HCT116 (cell line): ENCODE data around the gene F2RL3. TPM values are rescaled to one million over a fixed set of nuclear protein-coding genes. Genes with fewer than 3 reads are reported as not detected.

Experiments used
- ATAC-seq: fragments of 200-7000 bp; cut with Tn5 transposase; 2 replicates; pipeline ENCODE4 v1.9.1; 2020; ENCODE audit warnings: mild to moderate bottlenecking, moderate library complexity
- BruUV-seq: library from RNA; stranded (reverse); fragments of 400-500 nt; replicated peaks from 2 replicates; lab custom pipeline; 2021; lab: Mats Ljungman, UMichigan
- CTCF ChIA-PET: fragments of 300-600 bp; sonication (Branson Sonifier 250); formaldehyde crosslinking; loops from one replicate; lab custom pipeline; 2021; ENCODE audit warnings: antibody characterized with exemption; lab: Charles Lee
- POLR2A ChIA-PET: fragments of 300-600, 350-600 bp; sonication (Branson Sonifier 250); formaldehyde crosslinking; loops from one replicate; lab custom pipeline; 2021; ENCODE audit warnings: antibody characterized with exemption; lab: Charles Lee
- RAD21 ChIA-PET, 2 experiments: fragments of 300-600 bp; sonication (Branson Sonifier 250); formaldehyde crosslinking; loops; one replicate each; lab custom pipeline; 2023; ENCODE audit warnings: low total read pairs in 2 of 2; ENCODE audit not compliant: uncharacterized antibody in 2 of 2, unreplicated experiment in 2 of 2, low non-redundant PET in 1 of 2; lab: Charles Lee
- DNase-seq: peaks from one replicate; pipeline ENCODE4 v3.0.0-alpha.2; 2010; ENCODE audit warnings: low read depth, low spot score
- H2AFZ ChIP-seq: fragments of 200-600 bp; shearing (Covaris generic), sonication (generic); 2 replicates; pipeline ENCODE4 v1.6.1; 2017; ENCODE audit warnings: low read depth, mixed run types, mixed read lengths, antibody characterized with exemption, low read length; ENCODE audit not compliant: poor library complexity, severe bottlenecking
- H3K27ac ChIP-seq: 2 replicates; pipeline ENCODE4 v1.5.1; 2012; ENCODE audit warnings: low read depth, low read length
- H3K27me3 ChIP-seq: fragments of 200-600 bp; sonication (generic); 2 replicates; pipeline ENCODE4 v1.6.1; 2016; ENCODE audit warnings: mixed run types, low read length, mixed read lengths; ENCODE audit not compliant: insufficient read depth
- H3K36me3 ChIP-seq, 2 experiments: fragments of 200-500 bp in 1 of 2; fragments of 200-600 bp in 1 of 2; sonication (Bioruptor generic) in 1 of 2; sonication (generic) in 1 of 2; 2 replicates each; pipeline versions ENCODE4 v1.5.1 to v1.6.1; 2014 to 2016; ENCODE audit warnings: low read length in 2 of 2, inconsistent platforms in 1 of 2, mixed read lengths in 1 of 2, mixed run types in 1 of 2; ENCODE audit not compliant: insufficient read depth in 2 of 2, control insufficient read depth in 1 of 2
- H3K4me1 ChIP-seq, 2 experiments: fragments of 200-600 bp in 1 of 2; sonication (generic) in 1 of 2; 2 replicates each; pipeline versions ENCODE4 v1.5.1 to v1.6.1; 2012 to 2017; ENCODE audit warnings: low read length in 2 of 2, inconsistent platforms in 1 of 2, mild to moderate bottlenecking in 1 of 2, mixed read lengths in 1 of 2, mixed run types in 1 of 2, moderate library complexity in 1 of 2; ENCODE audit not compliant: insufficient read depth in 2 of 2, control insufficient read depth in 1 of 2
- H3K4me2 ChIP-seq: fragments of 200-600 bp; sonication (generic); 2 replicates; pipeline ENCODE4 v1.6.1; 2017; ENCODE audit warnings: mixed run types, low read length, mixed read lengths
- H3K4me3 ChIP-seq, 2 experiments: fragments of 200-600 bp in 1 of 2; sonication (generic) in 1 of 2; replicated peaks in 1 of 2; 2 replicates each; pipeline ENCODE4 v1.5.1; 2011 to 2016; ENCODE audit warnings: low read length in 2 of 2, control low read depth in 1 of 2, low read depth in 1 of 2, mild to moderate bottlenecking in 1 of 2, mixed read lengths in 1 of 2, mixed run types in 1 of 2
- H3K79me2 ChIP-seq: fragments of 200-600 bp; sonication (generic); 2 replicates; pipeline ENCODE4 v1.6.1; 2017; ENCODE audit warnings: mild to moderate bottlenecking, mixed run types, low read length, moderate library complexity, mixed read lengths; ENCODE audit not compliant: insufficient read depth
- H3K9ac ChIP-seq: fragments of 200-600 bp; sonication (generic); 2 replicates; pipeline ENCODE4 v1.6.1; 2016; ENCODE audit warnings: low read length, mixed read lengths
- H3K9me2 ChIP-seq: fragments of 200-600 bp; sonication (generic), shearing (Covaris generic); 2 replicates; pipeline ENCODE4 v1.6.1; 2017; ENCODE audit warnings: mixed run types, mild to moderate bottlenecking, moderate library complexity; ENCODE audit not compliant: insufficient read depth
- H3K9me3 ChIP-seq, 2 experiments: fragments of 200-500 bp in 1 of 2; fragments of 200-600 bp in 1 of 2; sonication (Bioruptor generic) in 1 of 2; sonication (generic) in 1 of 2; 2 replicates each; pipeline ENCODE4 v1.6.1; 2014 to 2017; ENCODE audit warnings: low read length in 2 of 2, mixed read lengths in 2 of 2, inconsistent platforms in 1 of 2, low read depth in 1 of 2, mild to moderate bottlenecking in 1 of 2, mixed run types in 1 of 2, moderate library complexity in 1 of 2; ENCODE audit not compliant: control insufficient read depth in 1 of 2, insufficient read depth in 1 of 2
- H4K20me1 ChIP-seq: fragments of 200-600 bp; sonication (generic), shearing (Covaris generic); 2 replicates; pipeline ENCODE4 v1.6.1; 2017; ENCODE audit warnings: mixed run types, mild to moderate bottlenecking, moderate library complexity; ENCODE audit not compliant: insufficient read depth
- ATF3 ChIP-seq: IDR thresholded peaks from 2 replicates; pipeline ENCODE4 v1.6.1; 2012
- CBX3 ChIP-seq: IDR thresholded peaks from 2 replicates; pipeline ENCODE4 v1.6.1; 2012; ENCODE audit warnings: low read depth
- EZH2 ChIP-seq: fragments of 200-600 bp; sonication (generic); IDR thresholded peaks from 2 replicates; pipeline ENCODE4 v1.6.1; 2017; ENCODE audit warnings: antibody characterized with exemption, mixed run types
- JUND ChIP-seq: IDR thresholded peaks from 2 replicates; pipeline ENCODE4 v1.6.1; 2012
- POLR2A ChIP-seq: IDR thresholded peaks from 2 replicates; pipeline ENCODE4 v1.7.0; 2011; ENCODE audit warnings: borderline replicate concordance; ENCODE audit not compliant: insufficient read depth, insufficient read length; ENCODE audit errors: extremely low read depth
- RAD21 ChIP-seq: IDR thresholded peaks from 2 replicates; pipeline ENCODE4 v1.6.1; 2012; ENCODE audit warnings: low read depth, mild to moderate bottlenecking
- REST ChIP-seq: IDR thresholded peaks from 2 replicates; pipeline ENCODE4 v1.6.1; 2012; ENCODE audit warnings: low read depth
- SIN3A ChIP-seq: IDR thresholded peaks from 2 replicates; pipeline ENCODE4 v1.6.1; 2012; ENCODE audit warnings: low read depth
- SRF ChIP-seq: IDR thresholded peaks from 2 replicates; pipeline ENCODE4 v1.6.1; 2012; ENCODE audit warnings: low read depth
- ZFX ChIP-seq: fragments of 450-650 bp; IDR thresholded peaks from 2 replicates; pipeline ENCODE4 v1.6.1; 2017
- ZNF274 ChIP-seq: fragments of 200-500 bp; sonication (Bioruptor generic); IDR thresholded peaks from 2 replicates; pipeline ENCODE4 v1.6.1; 2014; ENCODE audit warnings: mild to moderate bottlenecking, low read depth, low read length, inconsistent platforms
- intact Hi-C: fragments of 100-400 bp; cut with micrococcal nuclease; formaldehyde crosslinking; loops from 2 replicates; pipeline ENCODE4 v1.10.0; 2022
- total RNA-seq: library from RNA; stranded (reverse); gene quantifications from one replicate; pipeline ENCODE4 v1.2.1, GENCODE V29; 2021; ENCODE audit not compliant: unreplicated experiment

The F2RL3 gene
- total RNA-seq, 1 experiment from 2014 or later = 0.10 TPM

- Histone ChIP-seq H3K4me3 (no peak overlapping the region), H3K27me3 (no peaks in the 10 kb centered on the region), H3K4me1 (no peaks in the 10 kb centered on the region), H3K79me2 (no peaks in the 10 kb centered on the region), H3K27ac (no peak overlapping the region), H3K36me3 (no peaks in the 10 kb centered on the region), H3K9me2 (no peaks in the 10 kb centered on the region), H3K9ac (no peak overlapping the region), H3K4me2 (no peak overlapping the region), H4K20me1 (no peaks in the 10 kb centered on the region), H3K9me3 (peaks cover 13 to 16% of the 10 kb centered on the region in 2 experiments; a peak in 2 of 4 replicates), H2AFZ (no peak overlapping the region)
- TF ChIP-seq SIN3A = no peak
- TF ChIP-seq CBX3 = no peak
- TF ChIP-seq ZFX = no peak
- TF ChIP-seq EZH2 = no peak
- no peak for TF ChIP-seq ATF3
- no peak for TF ChIP-seq REST
- no peak for TF ChIP-seq JUND
- no peak for TF ChIP-seq ZNF274
- no peak for TF ChIP-seq POLR2A
- no peak for TF ChIP-seq RAD21
- no peak for TF ChIP-seq SRF
- DNase-seq (no peak), ATAC-seq (no peak)
- ChIA-PET POLR2A (no interaction called here), CTCF (no interaction called here), RAD21 (no interaction called here)
- intact Hi-C loops = no loop called here
- BruUV-seq = no TSS peak
These were observed 24.0 kb downstream of the F2RL3 start for GRCh38 chr19:16912780-16913179.
